DND-41 (cell line): ENCODE data around the gene CHD6.

Experiments used
- ATAC-seq: fragments of 200-7000 bp; cut with Tn5 transposase; 3 replicates; pipeline ENCODE4 v1.9.1; 2021; ENCODE audit warnings: low read depth; ENCODE audit not compliant: insufficient read depth
- DNase-seq: peaks from one replicate; pipeline ENCODE4 v3.0.0-alpha.2; 2020
- H2AFZ ChIP-seq: 2 replicates; pipeline ENCODE4 v1.6.0; 2012; ENCODE audit warnings: low read depth, low read length
- H3K27ac ChIP-seq: 2 replicates; pipeline ENCODE4 v1.5.1; 2012; ENCODE audit warnings: low read length, inconsistent platforms
- H3K27me3 ChIP-seq: fragments of 200-600 bp; sonication (generic); 2 replicates; pipeline ENCODE4 v1.6.0; 2012; ENCODE audit warnings: low read length, mild to moderate bottlenecking, inconsistent platforms; ENCODE audit not compliant: insufficient read depth, poor library complexity
- H3K36me3 ChIP-seq: 2 replicates; pipeline ENCODE4 v1.5.1; 2012; ENCODE audit warnings: low read length, inconsistent platforms; ENCODE audit not compliant: insufficient read depth
- H3K4me1 ChIP-seq: 2 replicates; pipeline ENCODE4 v1.5.1; 2012; ENCODE audit warnings: mild to moderate bottlenecking, low read length; ENCODE audit not compliant: insufficient read depth
- H3K4me2 ChIP-seq: 2 replicates; pipeline ENCODE4 v1.6.0; 2012; ENCODE audit warnings: mild to moderate bottlenecking, moderate library complexity, low read length, inconsistent platforms; ENCODE audit not compliant: insufficient read depth
- H3K4me3 ChIP-seq, 2 experiments: fragments of 200-600 bp in 1 of 2; shearing (Covaris generic) in 1 of 2; 2 replicates each; pipeline ENCODE4 v1.5.1; 2012 to 2016; ENCODE audit warnings: inconsistent platforms in 2 of 2, low read length in 2 of 2, mild to moderate bottlenecking in 2 of 2, low read depth in 1 of 2, moderate library complexity in 1 of 2
- H3K79me2 ChIP-seq: 2 replicates; pipeline ENCODE4 v1.6.0; 2012; ENCODE audit warnings: low read length, inconsistent platforms; ENCODE audit not compliant: insufficient read depth
- H3K9ac ChIP-seq: 2 replicates; pipeline ENCODE4 v1.6.0; 2012; ENCODE audit warnings: low read depth, mild to moderate bottlenecking, inconsistent platforms, low read length, moderate library complexity
- H3K9me3 ChIP-seq: 2 replicates; pipeline ENCODE4 v1.5.1; 2012; ENCODE audit warnings: low read length, moderate library complexity, mild to moderate bottlenecking, inconsistent platforms; ENCODE audit not compliant: insufficient read depth, severe bottlenecking
- H4K20me1 ChIP-seq: 2 replicates; pipeline ENCODE4 v1.6.0; 2012; ENCODE audit warnings: low read length; ENCODE audit not compliant: insufficient read depth
- CTCF ChIP-seq: IDR thresholded peaks from 2 replicates; pipeline ENCODE4 v1.5.1; 2012; ENCODE audit warnings: borderline replicate concordance, low read length, moderate library complexity, mild to moderate bottlenecking; ENCODE audit not compliant: poor library complexity, severe bottlenecking; ENCODE audit errors: extremely low read depth
- EZH2 ChIP-seq: IDR thresholded peaks from 3 replicates; pipeline ENCODE4 v1.6.1; 2012; ENCODE audit warnings: borderline replicate concordance, low read depth, mild to moderate bottlenecking, moderate library complexity, low read length, inconsistent platforms; ENCODE audit not compliant: severe bottlenecking

CHD6 gene

GRCh38 chr20:41615110-41615509 is 3.1 kb downstream of the CHD6 start:
- H3K9ac ChIP-seq, result no peak overlapping the region
- no peak overlapping the region for H3K27ac ChIP-seq
- ATAC-seq (no peak), DNase-seq (no peak)
- peak overlapping the region; percentile 60 for H3K4me2 ChIP-seq
- peaks cover 61% of the 10 kb centered on the region for H4K20me1 ChIP-seq
- TF ChIP-seq EZH2 (no peak), CTCF (no peak)
- peaks cover 74% of the 10 kb centered on the region for H3K79me2 ChIP-seq
- peak overlapping the region in 1 of 2 experiments; percentile 31; a peak in 1 of 4 replicates for H3K4me3 ChIP-seq
- H3K36me3 ChIP-seq, result no peaks in the 10 kb centered on the region
- peaks cover 37% of the 10 kb centered on the region for H3K4me1 ChIP-seq
- peaks cover 3% of the 10 kb centered on the region for H3K27me3 ChIP-seq
- no peak overlapping the region for H2AFZ ChIP-seq
- H3K9me3 ChIP-seq, result no peaks in the 10 kb centered on the region

- Histone ChIP-seq H3K9ac (no peak overlapping the region), H2AFZ (no peak overlapping the region), H3K9me3 (no peaks in the 10 kb centered on the region), H3K36me3 (no peaks in the 10 kb centered on the region), H3K27me3 (no peaks in the 10 kb centered on the region), H3K4me3 (no peak overlapping the region), H3K79me2 (peaks cover 92% of the 10 kb centered on the region), H4K20me1 (peaks cover 78% of the 10 kb centered on the region), H3K4me2 (no peak overlapping the region), H3K27ac (no peak overlapping the region), H3K4me1 (peaks cover 31% of the 10 kb centered on the region)
- no peak for ATAC-seq
- no peak for DNase-seq
- TF ChIP-seq EZH2 (no peak), CTCF (no peak)
Observed at GRCh38 chr20:41613321-41613720, 4.9 kb downstream of the CHD6 start.

GRCh38 chr20:41609474-41609873 is 8.7 kb downstream of the CHD6 start:
- Histone ChIP-seq H4K20me1 (peaks cover 74% of the 10 kb centered on the region), H3K4me3 (no peak overlapping the region), H3K27ac (no peak overlapping the region), H3K4me2 (no peak overlapping the region), H2AFZ (no peak overlapping the region), H3K36me3 (no peaks in the 10 kb centered on the region), H3K79me2 (peaks cover 97% of the 10 kb centered on the region), H3K27me3 (no peaks in the 10 kb centered on the region), H3K9ac (no peak overlapping the region), H3K4me1 (peaks cover 1% of the 10 kb centered on the region; the same call in 1 of the 2 replicates), H3K9me3 (no peaks in the 10 kb centered on the region)
- no peak for ATAC-seq
- TF ChIP-seq EZH2, result no peak
- no peak for TF ChIP-seq CTCF
- DNase-seq, result no peak

DNA sequence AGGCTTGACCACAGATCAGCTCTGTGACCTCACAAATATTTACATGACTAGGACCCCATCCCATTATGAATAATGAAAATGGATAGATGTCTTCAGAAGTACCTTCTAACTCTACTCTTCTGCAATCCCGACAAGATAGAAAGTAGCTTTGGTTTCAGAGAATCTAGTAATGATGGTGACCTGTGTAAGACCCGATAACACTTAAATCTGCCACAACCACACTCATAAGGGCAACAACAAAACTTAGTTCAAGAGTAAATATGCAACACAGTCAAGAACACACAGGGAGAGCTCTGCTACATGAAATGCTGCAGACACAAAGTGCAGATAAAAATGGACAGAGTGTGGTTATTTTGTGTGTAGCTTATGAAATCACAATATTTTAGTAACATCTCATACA is 9.6 kb downstream of the CHD6 start:
- peaks cover 5% of the 10 kb centered on the region for H3K9me3 ChIP-seq
- no peak for DNase-seq
- no peaks in the 10 kb centered on the region for H3K27me3 ChIP-seq
- H3K9ac ChIP-seq, result no peak overlapping the region
- H3K4me1 ChIP-seq, result no peaks in the 10 kb centered on the region
- peaks cover 3% of the 10 kb centered on the region; the same call in 1 of the 2 replicates for H3K36me3 ChIP-seq
- H4K20me1 ChIP-seq, result peaks cover 70% of the 10 kb centered on the region
- TF ChIP-seq EZH2 (no peak), CTCF (no peak)
- no peak overlapping the region for H3K27ac ChIP-seq
- peaks cover 97% of the 10 kb centered on the region for H3K79me2 ChIP-seq
- no peak overlapping the region for H3K4me3 ChIP-seq
- ATAC-seq, result no peak
- H3K4me2 ChIP-seq, result no peak overlapping the region
- H2AFZ ChIP-seq, result no peak overlapping the region
